ENCODE data around the gene CCDC57. TPM values are rescaled to one million over a fixed set of nuclear protein-coding genes. Genes with fewer than 3 reads are reported as not detected.

CCDC57 gene
- total and polyA plus RNA-seq, 4 donors: 5.4 to 19.1 (median 11.7) TPM

- TF ChIP-seq CTCF (IDR thresholded peaks at IDR 0.05; ENCODE audit: low read depth, low read length, missing input control): no peak
- TF ChIP-seq JUND (IDR thresholded peaks at IDR 0.05): no peak
- TF ChIP-seq YY1 (IDR thresholded peaks at IDR 0.05): no peak
- no peak for TF ChIP-seq RXRA (IDR thresholded peaks at IDR 0.05)
- TF ChIP-seq RAD21 (IDR thresholded peaks at IDR 0.05): no peak
- no peak for TF ChIP-seq FOXA2 (IDR thresholded peaks at IDR 0.05)
These were observed 63.6 kb downstream of the CCDC57 start (continued) for GRCh38 chr17:82148997-82149396.

GRCh38 chr17:82148011-82148410, 64.6 kb downstream of the CCDC57 start:
- DNase-seq (ENCODE audit: low spot score): no peak
- H3K36me3 ChIP-seq (ENCODE audit: control insufficient read depth in 4 of 4, insufficient read depth in 3 of 4, low read depth in 1 of 4, low read length in 3 of 4): no peaks in the 10 kb centered on the region
- no peaks in the 10 kb centered on the region for H3K27me3 ChIP-seq (ENCODE audit: control insufficient read depth in 4 of 4, insufficient read depth in 4 of 4, low read length in 3 of 4)
- TF ChIP-seq JUND (IDR thresholded peaks at IDR 0.05): no peak
- TF ChIP-seq REST (IDR thresholded peaks at IDR 0.05): no peak
- no peak for TF ChIP-seq GABPA (IDR thresholded peaks at IDR 0.05 in 1 of 2, conservative IDR thresholded peaks at IDR 0.05 in 1 of 2)
- no peak for TF ChIP-seq YY1 (IDR thresholded peaks at IDR 0.05)
- no peak for TF ChIP-seq CTCF (IDR thresholded peaks at IDR 0.05; ENCODE audit: low read depth, low read length, missing input control)
- TF ChIP-seq ZBTB33 (IDR thresholded peaks at IDR 0.05): no peak
- no peak for TF ChIP-seq TAF1 (conservative IDR thresholded peaks at IDR 0.05)
- no peak for TF ChIP-seq MAX (IDR thresholded peaks at IDR 0.05)
- TF ChIP-seq NR2F2 (IDR thresholded peaks at IDR 0.05): no peak
- no peak for TF ChIP-seq FOXA1 (IDR thresholded peaks at IDR 0.05)
- TF ChIP-seq SP1 (IDR thresholded peaks at IDR 0.05): no peak
- TF ChIP-seq FOXA2 (IDR thresholded peaks at IDR 0.05): no peak
- no peak for TF ChIP-seq ATF3 (IDR thresholded peaks at IDR 0.05)
- no peak for TF ChIP-seq HNF4A (conservative IDR thresholded peaks at IDR 0.05)
- no peak for TF ChIP-seq EGR1 (IDR thresholded peaks at IDR 0.05; ENCODE audit: low read depth in 2 of 2)
- TF ChIP-seq RAD21 (IDR thresholded peaks at IDR 0.05): no peak
- TF ChIP-seq HNF4G (IDR thresholded peaks at IDR 0.05): no peak
- no peak overlapping the region for H3K27ac ChIP-seq (ENCODE audit: low read depth in 1 of 2, low read length in 2 of 2)
- WGBS: 100% methylated on average over 1 of the region's 1 CpG
- H3K4me3 ChIP-seq (ENCODE audit: low read depth in 1 of 3, low read length in 3 of 3): no peak overlapping the region
- no peaks in the 10 kb centered on the region for H3K9me3 ChIP-seq (ENCODE audit: control insufficient read depth in 4 of 4, low read length in 3 of 4)
- H3K9ac ChIP-seq (ENCODE audit: low read depth in 1 of 2, low read length in 2 of 2): no peak overlapping the region
- peaks cover 2 to 19% (median 13%) of the 10 kb centered on the region in 4 donors for H3K4me1 ChIP-seq (ENCODE audit: control insufficient read depth in 4 of 4, insufficient read depth in 4 of 4, low read length in 3 of 4)

Measured in liver (tissue), 9 donors.